Measurements from ENCODE around the gene MATCAP1. TPM values are rescaled to one million over a fixed set of nuclear protein-coding genes. Genes with fewer than 3 reads are reported as not detected.

The MATCAP1 gene
- total and polyA plus RNA-seq, 2 of the 13 experiments (the other 11 are each of a cell fraction or from before 2014, with no cell fraction given): 11.2 to 24.5 TPM

DNA sequence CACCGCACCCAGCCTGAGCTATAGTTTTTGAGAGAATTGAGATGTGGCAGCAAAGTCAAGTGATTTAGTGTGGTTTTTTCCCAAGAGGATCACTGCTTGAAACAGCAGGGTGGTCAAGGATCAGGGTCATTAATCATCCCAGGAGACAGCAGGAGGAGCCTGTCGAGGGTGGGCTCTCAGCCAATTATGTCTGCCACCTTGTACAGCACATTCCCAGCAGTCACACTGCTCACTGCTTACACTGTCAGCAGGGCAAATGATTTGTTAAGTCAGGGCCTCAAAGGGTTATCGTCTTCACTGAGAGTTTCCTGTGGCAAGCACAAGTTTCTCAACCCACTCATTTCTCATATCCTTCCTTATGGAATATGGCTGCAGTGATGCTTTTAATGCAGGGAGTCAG is 46.2 kb downstream of the MATCAP1 start:
- Histone ChIP-seq H3K4me1 (ENCODE audit: insufficient read depth, low read length) (no peaks in the 10 kb centered on the region), H3K27ac (ENCODE audit: extremely low read length, insufficient read depth, low read length) (no peak overlapping the region), H3K4me2 (ENCODE audit: low read depth, low read length) (no peak overlapping the region), H3K79me2 (ENCODE audit: insufficient read depth, low read length) (no peaks in the 10 kb centered on the region), H3K27me3 (ENCODE audit: control insufficient read depth in 1 of 2, insufficient read depth in 2 of 2, low read length in 2 of 2) (no peaks in the 10 kb centered on the region), H4K20me1 (ENCODE audit: insufficient read depth, low read length) (no peaks in the 10 kb centered on the region), H3K9me3 (ENCODE audit: low read length) (no peaks in the 10 kb centered on the region), H2AFZ (ENCODE audit: low read length) (no peak overlapping the region), H3K4me3 (replicated peaks in 1 of 3; ENCODE audit: insufficient read depth in 1 of 3, low read depth in 2 of 3, low read length in 3 of 3) (no peak overlapping the region), H3K9ac (ENCODE audit: insufficient read depth, low read depth, low read length) (no peak overlapping the region), H3K36me3 (replicated peaks in 1 of 2; ENCODE audit: control insufficient read depth in 1 of 2, insufficient read depth in 2 of 2, low read length in 2 of 2) (peaks cover 68 to 96% of the 10 kb centered on the region in 2 experiments)
- in situ Hi-C loops (cut with HindIII; ENCODE audit: extremely low pct_ligation_motif_present, low pct_unique_long_range_greater_than_20kb) (no loop called here), intact Hi-C loops (cut with micrococcal nuclease; ENCODE audit: unreplicated experiment) (no loop called here)
- no peak for DNase-seq (ENCODE audit: low spot score)
- POLR2A ChIA-PET: interaction anchor here (1.6 kb wide), 1 partner anchor 21 kb away, joined by 3 read pairs; no protein-coding TSS in a partner anchor
- CTCF ChIA-PET (ENCODE audit: low intra/inter-chr PET ratio, low total read pairs): no interaction called here
- ATAC-seq: no peak
- BruUV-seq (replicated peaks): no TSS peak
- 90% methylated on average over 3 of the region's 3 CpGs for WGBS (ENCODE audit: low lambda C conversion rate)
- FAIRE-seq: no peak
- TF ChIP-seq AHR (CRISPR knock-in tag; IDR thresholded peaks at IDR 0.05) (no peak), ZFP82 (CRISPR knock-in tag; IDR thresholded peaks at IDR 0.05; ENCODE audit: borderline replicate concordance) (no peak), NFRKB (IDR thresholded peaks at IDR 0.05) (no peak), MEIS2 (CRISPR knock-in tag; IDR thresholded peaks at IDR 0.05) (peak; percentile 47; the same call in 1 of the 2 replicates), KDM2A (CRISPR knock-in tag; IDR thresholded peaks at IDR 0.05; ENCODE audit: borderline replicate concordance, low read depth) (no peak), SNAPC2 (CRISPR knock-in tag; IDR thresholded peaks at IDR 0.05) (no peak), MTA3 (CRISPR knock-in tag; IDR thresholded peaks at IDR 0.05) (no peak), GABPA (IDR thresholded peaks at IDR 0.05; ENCODE audit: low read depth, low read length) (no peak), GABPA (CRISPR knock-in tag; IDR thresholded peaks at IDR 0.05; ENCODE audit: low read depth) (no peak), PITX1 (CRISPR knock-in tag; IDR thresholded peaks at IDR 0.05) (no peak), SMARCE1 (IDR thresholded peaks at IDR 0.05; ENCODE audit: borderline replicate concordance) (no peak), ELF4 (CRISPR knock-in tag; IDR thresholded peaks at IDR 0.05; ENCODE audit: borderline replicate concordance) (no peak), HOXA5 (CRISPR knock-in tag; IDR thresholded peaks at IDR 0.05) (peak; percentile 86; the same call in 1 of the 2 replicates), ZNF615 (CRISPR knock-in tag; IDR thresholded peaks at IDR 0.05; ENCODE audit: borderline replicate concordance) (no peak), PAWR (CRISPR knock-in tag; IDR thresholded peaks at IDR 0.05; ENCODE audit: borderline replicate concordance) (no peak), ZC3H4 (CRISPR knock-in tag; IDR thresholded peaks at IDR 0.05; ENCODE audit: borderline replicate concordance) (no peak), MBNL3 (CRISPR knock-in tag; conservative IDR thresholded peaks at IDR 0.05) (no peak), TEAD2 (CRISPR knock-in tag; IDR thresholded peaks at IDR 0.05) (no peak), SP2 (CRISPR knock-in tag; IDR thresholded peaks at IDR 0.05) (no peak), YY1 (IDR thresholded peaks at IDR 0.05; ENCODE audit: insufficient read depth, insufficient replicate concordance, low read depth, low read length) (no peak), FOXC1 (CRISPR knock-in tag; IDR thresholded peaks at IDR 0.05; ENCODE audit: borderline replicate concordance) (no peak), RAD21 (CRISPR knock-in tag; IDR thresholded peaks at IDR 0.05) (no peak)
- TF ChIP-seq, protein P1, sequence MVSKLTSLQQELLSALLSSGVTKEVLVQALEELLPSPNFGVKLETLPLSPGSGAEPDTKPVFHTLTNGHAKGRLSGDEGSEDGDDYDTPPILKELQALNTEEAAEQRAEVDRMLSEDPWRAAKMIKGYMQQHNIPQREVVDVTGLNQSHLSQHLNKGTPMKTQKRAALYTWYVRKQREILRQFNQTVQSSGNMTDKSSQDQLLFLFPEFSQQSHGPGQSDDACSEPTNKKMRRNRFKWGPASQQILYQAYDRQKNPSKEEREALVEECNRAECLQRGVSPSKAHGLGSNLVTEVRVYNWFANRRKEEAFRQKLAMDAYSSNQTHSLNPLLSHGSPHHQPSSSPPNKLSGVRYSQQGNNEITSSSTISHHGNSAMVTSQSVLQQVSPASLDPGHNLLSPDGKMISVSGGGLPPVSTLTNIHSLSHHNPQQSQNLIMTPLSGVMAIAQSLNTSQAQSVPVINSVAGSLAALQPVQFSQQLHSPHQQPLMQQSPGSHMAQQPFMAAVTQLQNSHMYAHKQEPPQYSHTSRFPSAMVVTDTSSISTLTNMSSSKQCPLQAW (CRISPR knock-in tag; IDR thresholded peaks at IDR 0.05): no peak
- TF ChIP-seq, protein P2, sequence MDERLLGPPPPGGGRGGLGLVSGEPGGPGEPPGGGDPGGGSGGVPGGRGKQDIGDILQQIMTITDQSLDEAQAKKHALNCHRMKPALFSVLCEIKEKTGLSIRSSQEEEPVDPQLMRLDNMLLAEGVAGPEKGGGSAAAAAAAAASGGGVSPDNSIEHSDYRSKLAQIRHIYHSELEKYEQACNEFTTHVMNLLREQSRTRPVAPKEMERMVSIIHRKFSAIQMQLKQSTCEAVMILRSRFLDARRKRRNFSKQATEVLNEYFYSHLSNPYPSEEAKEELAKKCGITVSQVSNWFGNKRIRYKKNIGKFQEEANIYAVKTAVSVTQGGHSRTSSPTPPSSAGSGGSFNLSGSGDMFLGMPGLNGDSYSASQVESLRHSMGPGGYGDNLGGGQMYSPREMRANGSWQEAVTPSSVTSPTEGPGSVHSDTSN (CRISPR knock-in tag; IDR thresholded peaks at IDR 0.05): 0 out of 2 replicates have a peak, but pooled peaks have one; percentile 38

All from HepG2 (cell line).